ENCODE data around the gene ZFAND4. TPM values are rescaled to one million over a fixed set of nuclear protein-coding genes. Genes with fewer than 3 reads are reported as not detected.
"Not testable (repeated sequence)": the region's sequence is repeated elsewhere in the genome, so short reads cannot be mapped to it uniquely, and the experiment has no call there.

Gene ZFAND4
- total and polyA plus RNA-seq, 4 donors = 3.2 to 15.7 (median 8.0) TPM

- Histone ChIP-seq H3K4me3 (ENCODE audit: low read depth in 1 of 3, low read length in 3 of 3) (no peak overlapping the region), H3K36me3 (ENCODE audit: control insufficient read depth in 4 of 4, insufficient read depth in 3 of 4, low read depth in 1 of 4, low read length in 3 of 4) (no peaks in the 10 kb centered on the region), H3K9me3 (ENCODE audit: control insufficient read depth in 4 of 4, low read length in 3 of 4) (no peaks in the 10 kb centered on the region), H3K27ac (ENCODE audit: low read depth in 1 of 2, low read length in 2 of 2) (no peak overlapping the region), H3K27me3 (ENCODE audit: control insufficient read depth in 4 of 4, insufficient read depth in 4 of 4, low read length in 3 of 4) (no peaks in the 10 kb centered on the region), H3K4me1 (ENCODE audit: control insufficient read depth in 4 of 4, insufficient read depth in 4 of 4, low read length in 3 of 4) (peaks cover 5 to 22% (median 15%) of the 10 kb centered on the region in 4 donors), H3K9ac (ENCODE audit: low read depth in 1 of 2, low read length in 2 of 2) (no peak overlapping the region)
- 58% methylated on average over 3 of the region's 3 CpGs for WGBS
- TF ChIP-seq HNF4G (IDR thresholded peaks at IDR 0.05) (peak; percentile 64), ZBTB33 (IDR thresholded peaks at IDR 0.05) (peak; percentile 23), ATF3 (IDR thresholded peaks at IDR 0.05) (no peak), JUND (IDR thresholded peaks at IDR 0.05) (peak in 1 of 2 donors; percentile 33), SP1 (IDR thresholded peaks at IDR 0.05) (peak; percentile 76), HNF4A (conservative IDR thresholded peaks at IDR 0.05) (peak; percentile 88 to 91), RAD21 (IDR thresholded peaks at IDR 0.05) (peak; percentile 14 to 30), REST (IDR thresholded peaks at IDR 0.05) (peak; percentile 36), YY1 (IDR thresholded peaks at IDR 0.05) (no peak), FOXA2 (IDR thresholded peaks at IDR 0.05) (no peak), RXRA (IDR thresholded peaks at IDR 0.05) (peak; percentile 23 to 30), TAF1 (conservative IDR thresholded peaks at IDR 0.05) (no peak)
- no peak for DNase-seq (ENCODE audit: low spot score)
Measured at GRCh38 chr10:45575966-45576597, 96.5 kb downstream of the ZFAND4 start.

- H3K4me1 ChIP-seq (ENCODE audit: control insufficient read depth in 4 of 4, insufficient read depth in 4 of 4, low read length in 3 of 4) = peaks cover 3 to 16% (median 13%) of the 10 kb centered on the region in 4 donors
- not testable (repeated sequence) for H3K9me3 ChIP-seq (ENCODE audit: control insufficient read depth in 4 of 4, low read length in 3 of 4); H3K27ac ChIP-seq (ENCODE audit: low read depth in 1 of 2, low read length in 2 of 2); DNase-seq (ENCODE audit: low spot score); H3K9ac ChIP-seq (ENCODE audit: low read depth in 1 of 2, low read length in 2 of 2); H3K27me3 ChIP-seq (ENCODE audit: control insufficient read depth in 4 of 4, insufficient read depth in 4 of 4, low read length in 3 of 4); H3K4me3 ChIP-seq (ENCODE audit: low read depth in 1 of 3, low read length in 3 of 3); H3K36me3 ChIP-seq (ENCODE audit: control insufficient read depth in 4 of 4, insufficient read depth in 3 of 4, low read depth in 1 of 4, low read length in 3 of 4)
- 91% methylated on average over 11 of the region's 11 CpGs for WGBS
Measured at GRCh38 chr10:45575032-45575761, 97.4 kb downstream of the ZFAND4 start.

Measured in liver (tissue), 9 donors.